Inflammatory macrophage treated with lipopolysaccharide for 4 hours (primary cell): ENCODE measurements around the gene PRKCH.

Source experiments
- DNase-seq: peaks from one replicate; pipeline ENCODE4 v3.0.0-alpha.2; 2020

Gene PRKCH

GRCh38 chr14:61573321-61573720 is 251.9 kb downstream of the PRKCH start:
- no peak for DNase-seq

GRCh38 chr14:61573748-61574513 is 252.6 kb downstream of the PRKCH start:
- DNase-seq, result no peak

GRCh38 chr14:61574514-61574807 is 253.1 kb downstream of the PRKCH start:
- no peak for DNase-seq

GRCh38 chr14:61575126-61575525 is 253.7 kb downstream of the PRKCH start:
- no peak for DNase-seq

DNA sequence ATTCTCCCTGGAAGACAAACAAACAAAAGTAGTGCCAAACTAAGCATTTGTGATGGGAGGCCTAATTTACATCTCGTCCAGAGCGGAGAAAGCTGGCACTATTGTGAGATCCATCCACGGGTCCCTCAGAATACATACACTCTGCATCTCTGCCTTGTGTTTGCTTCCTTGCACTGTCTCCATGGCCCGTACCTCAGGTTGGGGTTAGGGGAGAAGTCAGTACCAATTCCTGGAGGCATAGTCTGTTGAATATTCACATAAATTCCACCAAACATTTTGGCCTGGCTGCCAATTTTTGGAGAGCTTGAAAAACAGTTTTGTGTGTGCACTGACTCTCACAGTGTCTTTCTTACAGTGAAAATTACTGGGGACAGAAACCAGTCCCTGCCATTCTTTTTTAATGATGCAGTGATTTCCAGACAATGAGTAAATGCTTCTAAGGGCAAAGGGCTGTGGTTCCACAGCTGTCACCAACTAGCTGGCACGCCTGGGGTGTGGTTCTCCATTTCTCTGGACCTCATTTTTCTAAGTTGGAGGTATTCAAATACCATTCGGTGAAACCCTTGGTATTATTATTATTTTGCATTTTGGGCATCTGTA is 254.3 kb downstream of the PRKCH start:
- DNase-seq, result no peak

- DNase-seq, result no peak
These were observed 256.1 kb downstream of the PRKCH start for GRCh38 chr14:61577506-61577931.

- no peak for DNase-seq
These were observed 257.4 kb downstream of the PRKCH start for GRCh38 chr14:61578745-61579144.

- no peak for DNase-seq
These were observed 260.0 kb downstream of the PRKCH start for GRCh38 chr14:61581340-61581739.

DNA sequence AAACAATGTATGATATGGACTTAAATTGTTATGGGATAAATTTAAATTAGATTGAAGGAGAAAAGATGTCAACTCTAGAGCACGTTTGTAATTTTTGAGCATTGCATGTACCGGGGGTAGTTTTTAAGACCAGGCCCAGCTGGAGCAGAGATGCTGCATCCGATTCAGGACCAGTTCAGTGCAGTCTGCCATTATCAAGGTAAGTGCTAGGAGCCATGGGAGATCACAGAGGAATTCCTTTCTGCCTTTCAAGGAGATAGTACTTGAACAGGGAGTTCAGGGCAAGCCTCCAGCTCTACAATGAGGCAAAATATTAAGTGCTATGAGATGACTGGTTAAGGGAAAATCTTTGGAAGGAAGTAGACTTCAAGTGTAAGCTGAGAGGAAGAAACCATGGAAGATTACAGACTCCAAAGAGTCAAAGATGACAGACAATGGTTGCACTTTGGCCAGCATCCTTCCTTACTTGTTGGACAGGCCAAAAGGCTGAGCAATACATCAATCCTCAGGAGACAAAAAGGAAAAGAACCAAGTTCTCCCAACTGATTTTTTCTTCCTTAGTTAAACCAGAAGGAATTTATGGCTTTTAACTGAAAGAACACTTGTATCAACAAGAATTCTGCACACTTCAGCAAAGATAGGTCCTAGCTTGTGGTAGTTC is 260.7 kb downstream of the PRKCH start:
- DNase-seq, result no peak

DNA sequence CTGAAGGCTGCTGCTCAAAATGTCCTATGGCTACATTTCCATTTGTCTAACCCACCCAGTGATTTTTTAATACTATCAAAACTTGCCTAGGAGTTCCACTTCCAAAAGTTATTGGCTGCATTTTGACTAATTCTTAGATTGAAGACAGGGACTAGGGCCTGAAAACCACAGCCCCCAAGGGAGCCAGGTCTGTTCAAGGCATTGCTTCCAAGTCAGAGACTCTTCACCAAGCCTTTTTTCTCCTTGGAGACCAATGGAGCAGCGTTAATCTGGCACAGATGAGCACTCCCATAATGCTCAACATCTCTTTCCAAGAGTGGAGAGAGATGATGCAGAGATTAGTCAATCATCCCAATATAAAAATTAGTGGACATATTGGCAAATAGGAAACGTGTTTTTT is 261.4 kb downstream of the PRKCH start:
- DNase-seq, result no peak

DNA sequence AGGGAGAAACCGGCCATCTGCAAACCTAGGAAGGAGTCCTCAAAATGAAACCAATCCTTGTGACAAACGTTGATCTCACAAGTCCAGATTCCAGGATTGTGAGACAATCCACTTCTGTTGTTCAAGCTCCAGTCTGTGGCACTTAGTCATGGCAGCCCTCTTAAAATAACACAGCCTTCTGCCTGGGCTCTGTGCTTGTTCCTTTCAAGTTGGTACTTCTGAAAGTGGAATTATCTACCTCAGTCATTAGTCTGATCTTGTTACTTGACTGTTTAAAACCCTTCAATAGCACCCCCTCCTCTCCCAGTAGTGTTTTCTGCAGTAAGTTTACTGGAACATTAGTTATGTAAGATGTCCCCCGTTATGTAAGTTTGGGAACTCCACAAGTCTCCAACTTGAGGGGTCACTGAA is 263.0 kb downstream of the PRKCH start:
- peak; percentile 83 for DNase-seq

DNA sequence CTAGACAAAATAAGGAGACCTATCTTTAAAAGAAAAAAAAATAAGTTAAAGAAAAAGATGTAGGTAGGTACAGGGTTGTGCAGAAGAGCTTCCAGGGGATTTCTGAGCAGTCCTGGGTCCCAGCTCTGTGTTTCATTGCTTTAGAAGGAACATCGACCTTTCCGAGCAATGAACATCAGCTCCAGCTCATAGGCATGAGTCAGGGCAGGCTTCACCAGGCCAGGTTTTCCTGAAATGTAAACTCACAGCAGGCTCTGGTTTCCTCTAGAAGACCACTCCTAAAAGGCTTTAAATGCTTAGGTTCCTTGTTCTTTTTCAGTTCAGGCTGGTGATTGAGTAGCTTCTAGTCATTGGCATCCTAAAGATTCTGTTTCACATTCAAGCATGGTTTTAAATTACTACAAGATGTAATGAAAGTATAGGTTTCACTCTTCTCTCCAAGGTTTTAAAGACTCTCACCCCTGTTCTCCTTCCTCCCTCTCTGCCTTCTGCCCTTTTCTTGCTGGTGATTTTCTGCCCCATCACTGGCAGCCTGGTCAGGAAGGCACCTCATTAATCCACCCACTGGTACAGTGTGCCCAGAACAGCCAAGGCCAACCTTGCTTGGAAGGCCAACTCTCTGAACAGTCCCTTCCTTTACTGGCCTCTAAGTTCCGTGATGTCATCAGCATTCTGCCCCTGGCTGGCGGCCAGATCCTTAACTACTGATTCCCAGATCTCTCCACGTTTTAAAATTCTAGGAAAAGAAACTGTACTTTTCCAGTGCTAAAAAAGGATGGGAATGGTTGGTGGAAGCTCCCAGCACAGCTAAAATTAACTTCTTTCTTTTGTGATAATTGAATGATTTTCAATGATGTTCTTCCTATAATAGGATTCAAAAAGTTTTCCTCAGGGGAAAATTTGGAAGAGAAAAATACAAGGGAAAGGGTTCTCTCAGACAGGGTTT is 264.5 kb downstream of the PRKCH start:
- DNase-seq, result no peak

GRCh38 chr14:61586544-61587055 is 265.2 kb downstream of the PRKCH start:
- no peak for DNase-seq

DNA sequence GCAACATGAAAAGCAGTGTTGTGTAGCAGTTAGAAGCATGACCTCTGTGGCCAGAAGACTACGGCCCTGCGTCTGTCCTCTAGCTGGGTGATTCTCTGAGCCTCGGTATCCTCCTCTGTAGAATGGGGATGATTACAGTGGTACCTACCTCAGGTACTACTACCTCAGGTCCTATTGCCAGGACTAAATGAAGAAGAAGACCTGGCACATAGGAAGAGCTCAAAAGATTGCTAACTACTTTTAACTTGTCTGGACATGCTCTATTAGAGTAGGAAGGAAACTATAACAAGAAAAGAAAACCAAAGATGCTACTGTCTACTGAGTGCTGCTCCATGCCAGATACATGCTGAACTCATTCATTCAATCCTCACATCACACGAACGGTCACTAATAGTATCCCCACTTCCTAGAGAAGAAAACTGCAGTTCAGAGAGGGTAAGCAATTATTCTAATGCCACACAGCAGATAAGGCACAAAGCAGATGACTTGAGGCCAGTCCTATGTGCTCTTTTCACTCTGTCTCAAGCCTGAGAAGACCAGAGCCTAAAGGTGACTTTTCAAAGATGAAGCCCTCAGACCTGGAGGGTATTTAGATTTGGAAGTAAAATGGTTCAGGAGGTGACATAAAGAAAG is 265.8 kb downstream of the PRKCH start:
- DNase-seq, result no peak

DNA sequence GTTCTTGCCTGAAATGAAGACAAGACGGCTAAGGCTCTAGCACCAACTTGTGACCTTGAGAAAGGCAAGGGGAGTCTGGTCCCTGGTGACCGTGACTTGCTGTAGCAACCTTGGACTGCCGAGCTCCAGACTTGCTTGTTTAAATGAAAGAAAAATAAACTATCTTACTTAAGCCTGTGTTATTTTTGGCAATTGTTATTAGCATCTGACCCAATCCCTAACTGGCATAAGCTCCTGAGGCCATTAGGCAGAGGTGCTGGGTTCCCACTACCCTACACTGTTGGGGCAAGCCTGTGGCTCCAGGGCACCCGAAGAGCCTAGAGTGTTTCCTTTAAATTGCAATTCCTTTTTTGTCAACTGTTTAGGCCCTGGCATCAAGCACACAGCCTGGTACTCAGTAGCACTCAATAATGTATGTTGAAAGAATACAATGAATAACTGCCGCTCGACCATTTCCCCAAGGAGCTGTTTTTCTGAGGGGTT is 267.1 kb downstream of the PRKCH start:
- DNase-seq, result no peak

DNA sequence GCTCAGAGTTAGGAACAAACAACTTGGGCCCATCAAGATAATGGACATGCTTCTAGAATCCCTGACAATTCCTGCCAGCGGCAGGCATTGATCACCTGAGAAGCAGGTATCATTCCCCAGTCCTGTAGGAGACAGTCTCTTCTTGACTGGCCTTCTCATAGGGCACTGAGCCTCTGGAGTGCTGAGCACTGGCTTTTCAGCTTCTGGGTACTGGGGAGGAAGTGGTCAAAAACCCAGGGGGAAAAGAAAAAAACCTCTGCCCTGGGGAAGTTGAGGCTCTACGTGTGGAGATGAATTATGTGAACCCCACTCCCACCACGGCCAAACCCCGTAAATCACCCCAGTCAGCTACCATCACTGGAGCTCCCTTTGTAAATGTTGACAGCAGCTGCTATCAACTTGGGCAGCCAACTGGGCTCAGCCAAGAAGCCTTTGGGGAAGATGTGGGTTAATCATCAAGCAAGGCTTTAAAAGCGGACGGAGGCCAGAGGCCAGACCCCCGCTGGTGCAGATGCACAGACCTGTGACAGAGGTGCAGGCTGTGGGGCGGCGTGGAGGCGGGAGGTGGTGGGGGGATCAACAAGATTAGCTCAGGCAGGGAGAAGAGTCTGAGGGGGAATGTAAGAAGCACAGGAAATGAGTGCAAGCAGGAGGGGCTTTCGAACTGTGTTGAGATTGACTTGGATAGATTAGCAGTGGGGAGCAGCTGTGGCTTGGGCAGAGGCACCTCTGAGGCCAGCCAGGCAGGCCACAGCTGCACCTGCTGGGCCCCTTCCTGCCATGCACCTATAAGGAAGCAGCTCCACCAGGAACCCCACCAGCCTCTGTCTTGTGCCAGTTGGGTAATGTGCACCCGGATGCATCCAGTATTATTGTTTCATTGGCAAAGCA is 268.6 kb downstream of the PRKCH start:
- no peak for DNase-seq

GRCh38 chr14:61591862-61592261 is 270.5 kb downstream of the PRKCH start:
- peak; percentile 70 for DNase-seq

DNA sequence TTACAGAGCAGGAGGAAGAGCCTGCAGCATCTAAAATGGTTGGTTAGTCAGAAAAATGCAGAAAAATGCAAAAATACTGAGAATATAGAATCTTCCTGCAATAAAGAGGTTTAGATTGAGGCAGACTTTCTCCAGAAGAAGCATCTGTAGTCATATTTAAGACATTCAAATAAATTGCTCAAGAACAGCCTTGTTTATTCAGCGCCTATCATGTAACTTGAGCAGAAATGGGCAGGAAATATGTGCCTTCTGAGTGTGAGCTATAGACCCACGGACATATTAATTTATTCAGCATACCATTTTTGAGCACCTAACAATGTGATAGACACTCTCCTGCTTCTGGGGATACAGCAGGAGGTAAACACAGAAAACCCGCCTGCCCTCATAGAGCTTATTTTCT is 272.0 kb downstream of the PRKCH start:
- no peak for DNase-seq

DNA sequence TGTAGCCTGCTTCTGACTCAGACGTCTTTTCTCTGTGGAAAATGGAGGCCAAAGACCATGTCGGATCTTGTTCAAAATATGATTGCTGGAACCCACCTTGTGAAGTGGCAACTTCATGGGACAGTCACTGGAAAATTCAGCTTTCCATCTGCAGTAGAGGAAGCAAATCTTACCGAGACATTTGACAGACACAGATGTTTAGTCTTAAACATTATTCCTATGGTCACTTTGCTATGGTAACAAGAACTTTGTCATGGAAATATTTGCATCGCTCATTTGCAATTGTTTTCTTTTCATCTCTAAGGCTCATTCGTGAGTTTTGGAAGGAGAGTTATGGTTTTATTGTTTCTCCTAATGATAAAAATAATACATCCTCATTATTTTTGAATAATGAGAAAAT is 275.6 kb downstream of the PRKCH start:
- no peak for DNase-seq

DNA sequence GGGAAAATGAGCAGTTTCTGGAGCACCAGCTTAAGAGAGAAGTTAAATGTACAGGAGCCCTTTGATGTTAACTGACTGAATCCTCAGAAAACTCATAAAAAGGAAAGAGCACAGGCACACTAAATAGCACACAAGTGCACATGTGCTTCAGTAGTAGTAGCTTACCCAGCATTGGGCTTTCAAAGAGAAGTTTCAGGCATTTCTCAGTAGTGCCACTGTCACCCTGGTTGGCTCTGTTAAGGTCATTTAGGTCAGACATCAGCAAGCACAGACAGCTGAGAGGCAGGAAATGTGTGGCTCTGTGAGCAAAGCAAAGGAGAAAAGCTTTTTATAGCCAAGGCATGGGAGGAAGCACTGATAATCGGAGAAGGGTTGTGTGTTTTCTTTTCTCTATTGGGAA is 277.6 kb downstream of the PRKCH start:
- DNase-seq, result peak; percentile 42

DNA sequence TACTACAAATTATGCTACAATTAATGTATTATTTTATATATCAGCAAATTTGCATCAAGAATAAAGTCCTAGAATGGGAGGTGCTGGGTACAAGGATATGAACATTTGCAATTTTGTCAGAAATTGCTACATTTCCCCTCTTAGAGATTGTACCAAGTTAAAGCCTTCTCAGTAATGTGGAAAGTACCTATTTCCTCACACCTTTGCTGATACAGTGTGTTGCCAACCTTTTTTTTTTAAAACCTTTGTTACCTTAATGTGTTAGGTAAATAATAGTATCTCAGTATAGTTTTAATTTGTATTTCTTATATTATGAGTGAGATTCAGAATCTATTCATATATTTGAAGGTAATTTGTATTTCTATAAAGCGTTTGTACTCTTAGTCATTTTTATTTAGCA is 278.6 kb downstream of the PRKCH start:
- DNase-seq, result peak; percentile 48
